Chondrocyte (in vitro differentiated cells): ENCODE results near the gene NGEF. TPM values are rescaled to one million over a fixed set of nuclear protein-coding genes. Genes with fewer than 3 reads are reported as not detected.

ENCODE experiments used
- DNase-seq: peaks from one replicate; pipeline ENCODE4 v3.0.0; 2021; ENCODE audit warnings: mixed read lengths, low spot score
- H3K27ac Mint-ChIP-seq: one replicate; pipeline ENCODE4 v1.8.0; 2021; ENCODE audit warnings: mild to moderate bottlenecking, moderate library complexity, mixed read lengths; ENCODE audit not compliant: unreplicated experiment
- H3K27me3 Mint-ChIP-seq: 2 replicates; pipeline ENCODE4 v1.8.0; 2021; ENCODE audit warnings: low read depth, mixed read lengths
- H3K36me3 Mint-ChIP-seq: 2 replicates; pipeline ENCODE4 v1.8.0; 2021; ENCODE audit warnings: low read depth, mixed read lengths
- H3K4me1 Mint-ChIP-seq: 2 replicates; pipeline ENCODE4 v1.8.0; 2021; ENCODE audit warnings: low read depth, mild to moderate bottlenecking, mixed read lengths
- H3K4me3 Mint-ChIP-seq: one replicate; pipeline ENCODE4 v1.8.0; 2021; ENCODE audit warnings: mild to moderate bottlenecking, moderate library complexity, mixed read lengths; ENCODE audit not compliant: unreplicated experiment
- H3K9me3 Mint-ChIP-seq: 2 replicates; pipeline ENCODE4 v1.8.0; 2021; ENCODE audit warnings: low read depth, mixed read lengths
- CTCF ChIP-seq: fragments of 200-600 bp; sonication (generic); IDR thresholded peaks from 2 replicates; pipeline ENCODE4 v1.5.0; 2021; ENCODE audit warnings: antibody characterized with exemption, mild to moderate bottlenecking, moderate library complexity
- long read RNA-seq: library from polyadenylated mRNA; stranded (forward); transcript quantifications from one replicate; pipeline ENCODE4 v2.0.0, GENCODE V29; 2021
- total RNA-seq: library from RNA; stranded (reverse); gene quantifications from 3 replicates; pipeline ENCODE4 v1.2.1, GENCODE V29; 2021

Gene NGEF
- 0.10 to 0.46 TPM in 2 of 3 replicates, not detected in the other for total RNA-seq
- long read RNA-seq: 0 reads

- peaks cover 8% of the 10 kb centered on the region for H3K4me1 Mint-ChIP-seq
- no peak within 1 kb of the TSS for H3K4me3 Mint-ChIP-seq
- no peaks in the 10 kb centered on the region for H3K27me3 Mint-ChIP-seq
- no peak for TF ChIP-seq CTCF
- no peaks in the 10 kb centered on the region for H3K36me3 Mint-ChIP-seq
- peaks cover 8% of the 10 kb centered on the region for H3K9me3 Mint-ChIP-seq
- peak; percentile 52 for DNase-seq
- H3K27ac Mint-ChIP-seq: no peak within 1 kb of the TSS
These were observed at the start of gene NGEF for GRCh38 chr2:233013027-233013461. Gene NGEF, minus strand, starts transcription at chr2:233013256. Its CDS starts 38,366 bp downstream, at chr2:232974890.

GRCh38 chr2:233062451-233062850 is 49.4 kb upstream of the NGEF start:
- TF ChIP-seq CTCF: no peak
- Mint-ChIP-seq H3K9me3 (no peaks in the 10 kb centered on the region), H3K4me3 (no peak overlapping the region), H3K27ac (no peak overlapping the region), H3K27me3 (no peaks in the 10 kb centered on the region), H3K4me1 (peaks cover 9% of the 10 kb centered on the region), H3K36me3 (no peaks in the 10 kb centered on the region)
- no peak for DNase-seq

GRCh38 chr2:233061591-233062450 is 48.8 kb upstream of the NGEF start:
- no peak overlapping the region for H3K4me3 Mint-ChIP-seq
- DNase-seq: no peak
- H3K9me3 Mint-ChIP-seq: no peaks in the 10 kb centered on the region
- H3K4me1 Mint-ChIP-seq: peaks cover 9% of the 10 kb centered on the region
- TF ChIP-seq CTCF: peak; percentile 53
- H3K27me3 Mint-ChIP-seq: no peaks in the 10 kb centered on the region
- no peak overlapping the region for H3K27ac Mint-ChIP-seq
- no peaks in the 10 kb centered on the region for H3K36me3 Mint-ChIP-seq

- H3K36me3 Mint-ChIP-seq: no peaks in the 10 kb centered on the region
- no peaks in the 10 kb centered on the region for H3K27me3 Mint-ChIP-seq
- H3K4me1 Mint-ChIP-seq: peaks cover 9% of the 10 kb centered on the region
- no peak for DNase-seq
- H3K27ac Mint-ChIP-seq: no peak overlapping the region
- H3K9me3 Mint-ChIP-seq: no peaks in the 10 kb centered on the region
- TF ChIP-seq CTCF: no peak
- H3K4me3 Mint-ChIP-seq: no peak overlapping the region
These were observed 48.0 kb upstream of the NGEF start for GRCh38 chr2:233060980-233061590.

- no peak for TF ChIP-seq CTCF
- no peak for DNase-seq
- H3K4me1 Mint-ChIP-seq: peaks cover 9% of the 10 kb centered on the region
- no peak overlapping the region for H3K27ac Mint-ChIP-seq
- H3K27me3 Mint-ChIP-seq: no peaks in the 10 kb centered on the region
- no peak overlapping the region for H3K4me3 Mint-ChIP-seq
- H3K36me3 Mint-ChIP-seq: no peaks in the 10 kb centered on the region
- no peaks in the 10 kb centered on the region for H3K9me3 Mint-ChIP-seq
These were observed 47.5 kb upstream of the NGEF start for GRCh38 chr2:233060501-233060979.
